Adrenal gland (tissue), 5 donors: ENCODE measurements around the gene STX18.

ENCODE experiments used
- POLR2A ChIP-seq, 2 donors: fragments of 450-650 bp; IDR thresholded peaks; one replicate each; pipeline ENCODE4 v1.6.1; 2017; ENCODE audit warnings: antibody characterized with exemption in 2 of 2, mild to moderate bottlenecking in 2 of 2, moderate library complexity in 1 of 2
- TF ChIP-seq, protein P1 (sequence below), 6 experiments: fragments of 450-650 bp in 4 of 6; fragments of 200-600 bp in 2 of 6; sonication (generic) in 1 of 6; IDR thresholded peaks; 1 replicate in 5 of 6; 2 replicates in 1 of 6; pipeline versions ENCODE4 v1.5.1 to v1.8.0; 2016 to 2021; ENCODE audit warnings: antibody characterized with exemption in 6 of 6, mild to moderate bottlenecking in 2 of 6, moderate library complexity in 1 of 6
- donor health status: DM: no; HTN: no; CAD: no.

DNA sequence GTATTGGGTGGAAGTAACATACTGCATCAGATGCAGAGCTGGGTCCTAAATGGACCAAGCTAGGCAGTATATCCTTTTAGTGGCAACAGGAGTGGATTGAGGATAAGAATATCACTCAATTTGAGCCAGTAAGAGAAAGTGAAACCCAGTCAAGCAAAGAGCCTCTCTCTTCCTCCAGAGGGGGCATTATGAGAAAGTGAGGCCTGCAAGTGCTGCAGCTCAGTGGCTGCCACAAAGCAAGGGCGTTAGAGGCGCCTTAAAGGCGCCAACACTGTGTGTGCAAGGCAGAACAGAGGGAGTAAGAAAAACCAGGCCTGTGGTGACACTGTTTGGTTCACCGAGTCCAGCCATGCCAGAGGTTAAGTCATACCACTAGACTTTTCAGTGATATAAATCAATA lies 17.5 kb downstream of the STX18 start:
- TF ChIP-seq, protein P1, sequence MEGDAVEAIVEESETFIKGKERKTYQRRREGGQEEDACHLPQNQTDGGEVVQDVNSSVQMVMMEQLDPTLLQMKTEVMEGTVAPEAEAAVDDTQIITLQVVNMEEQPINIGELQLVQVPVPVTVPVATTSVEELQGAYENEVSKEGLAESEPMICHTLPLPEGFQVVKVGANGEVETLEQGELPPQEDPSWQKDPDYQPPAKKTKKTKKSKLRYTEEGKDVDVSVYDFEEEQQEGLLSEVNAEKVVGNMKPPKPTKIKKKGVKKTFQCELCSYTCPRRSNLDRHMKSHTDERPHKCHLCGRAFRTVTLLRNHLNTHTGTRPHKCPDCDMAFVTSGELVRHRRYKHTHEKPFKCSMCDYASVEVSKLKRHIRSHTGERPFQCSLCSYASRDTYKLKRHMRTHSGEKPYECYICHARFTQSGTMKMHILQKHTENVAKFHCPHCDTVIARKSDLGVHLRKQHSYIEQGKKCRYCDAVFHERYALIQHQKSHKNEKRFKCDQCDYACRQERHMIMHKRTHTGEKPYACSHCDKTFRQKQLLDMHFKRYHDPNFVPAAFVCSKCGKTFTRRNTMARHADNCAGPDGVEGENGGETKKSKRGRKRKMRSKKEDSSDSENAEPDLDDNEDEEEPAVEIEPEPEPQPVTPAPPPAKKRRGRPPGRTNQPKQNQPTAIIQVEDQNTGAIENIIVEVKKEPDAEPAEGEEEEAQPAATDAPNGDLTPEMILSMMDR (IDR thresholded peaks at IDR 0.05), result no peak
- TF ChIP-seq POLR2A (IDR thresholded peaks at IDR 0.05), result no peak
